Caki2 (cell line): ENCODE results near the gene SYT3. TPM values are rescaled to one million over a fixed set of nuclear protein-coding genes. Genes with fewer than 3 reads are reported as not detected.

ENCODE experiments used
- DNase-seq: peaks from one replicate; pipeline ENCODE4 v3.0.0-alpha.2; 2015; ENCODE audit warnings: low read depth
- in situ Hi-C: cut with HindIII; loops from 2 replicates; pipeline ENCODE4 v1.10.0; 2016; ENCODE audit warnings: low sequenced_read_pairs, low pct_unique_long_range_greater_than_20kb, mixed read lengths
- total RNA-seq: library from RNA; depleted of rRNA; stranded (reverse); fragments of >200 nt; shearing (Covaris generic); gene quantifications from 2 replicates; pipeline ENCODE4 v1.2.3, GENCODE V29; 2014; ENCODE audit warnings: low replicate concordance

SYT3 gene
- total RNA-seq, 1 experiment from 2014 or later: 0.14 TPM

DNA sequence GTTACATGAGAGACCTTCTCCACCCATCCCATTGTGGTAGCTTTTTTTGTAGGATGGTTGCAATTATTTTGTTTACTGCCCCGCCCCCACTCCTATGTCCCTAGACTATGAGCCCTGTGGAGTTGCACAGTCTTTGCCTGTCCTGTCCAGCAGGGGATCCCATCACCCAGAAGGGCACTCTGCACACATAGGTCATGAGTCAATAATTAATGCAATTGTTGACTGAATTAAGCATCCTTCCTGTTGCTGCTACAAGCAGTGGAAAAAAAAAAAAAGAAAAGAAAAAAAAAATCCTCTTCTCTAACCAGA, 23.8 kb upstream of the SYT3 start:
- in situ Hi-C loops: no loop called here

DNA sequence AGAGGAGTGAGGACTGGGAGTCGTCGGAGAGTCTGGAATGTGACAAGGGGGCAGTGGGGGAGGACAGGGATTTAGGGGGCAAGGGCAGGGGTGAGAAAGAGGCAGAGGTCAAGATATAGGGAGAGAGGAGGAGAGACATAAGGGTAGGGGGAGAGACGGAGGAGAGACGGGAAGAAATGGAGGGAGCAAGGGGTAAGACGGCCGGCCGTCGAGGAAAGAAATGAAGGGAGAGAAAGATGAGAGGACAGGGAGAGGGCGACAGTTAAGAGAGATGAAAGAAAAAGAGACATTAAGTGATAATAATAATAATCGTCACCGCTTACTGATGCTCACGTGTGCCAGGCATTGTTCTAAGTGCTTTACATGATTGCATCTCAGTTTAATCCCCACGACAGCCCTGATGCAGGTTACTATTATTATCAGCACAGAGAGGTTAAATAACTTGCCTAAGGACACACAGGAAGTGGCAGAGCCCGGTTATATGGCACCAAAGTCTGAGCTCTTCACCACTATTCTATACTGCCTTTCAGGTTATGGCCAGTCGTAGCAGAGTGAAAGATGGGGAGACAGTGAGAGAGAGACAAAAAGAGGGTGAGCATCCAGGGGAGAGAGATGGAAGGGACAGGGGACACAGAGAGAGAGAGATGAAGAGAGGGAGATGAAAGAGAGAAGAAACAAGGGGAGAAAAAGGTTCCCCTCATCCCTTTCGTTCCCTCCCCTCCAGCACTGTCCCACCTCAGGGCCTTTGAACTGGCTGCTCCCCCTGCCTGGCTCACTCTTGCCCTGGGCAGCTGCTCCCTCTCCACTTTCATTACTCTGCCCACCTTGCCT, 23.2 kb upstream of the SYT3 start:
- in situ Hi-C loops: no loop called here
- DNase-seq: no peak

More for the DNA sequence above, 23.8 kb upstream of the SYT3 start:
- DNase-seq: peak; percentile 48

DNA sequence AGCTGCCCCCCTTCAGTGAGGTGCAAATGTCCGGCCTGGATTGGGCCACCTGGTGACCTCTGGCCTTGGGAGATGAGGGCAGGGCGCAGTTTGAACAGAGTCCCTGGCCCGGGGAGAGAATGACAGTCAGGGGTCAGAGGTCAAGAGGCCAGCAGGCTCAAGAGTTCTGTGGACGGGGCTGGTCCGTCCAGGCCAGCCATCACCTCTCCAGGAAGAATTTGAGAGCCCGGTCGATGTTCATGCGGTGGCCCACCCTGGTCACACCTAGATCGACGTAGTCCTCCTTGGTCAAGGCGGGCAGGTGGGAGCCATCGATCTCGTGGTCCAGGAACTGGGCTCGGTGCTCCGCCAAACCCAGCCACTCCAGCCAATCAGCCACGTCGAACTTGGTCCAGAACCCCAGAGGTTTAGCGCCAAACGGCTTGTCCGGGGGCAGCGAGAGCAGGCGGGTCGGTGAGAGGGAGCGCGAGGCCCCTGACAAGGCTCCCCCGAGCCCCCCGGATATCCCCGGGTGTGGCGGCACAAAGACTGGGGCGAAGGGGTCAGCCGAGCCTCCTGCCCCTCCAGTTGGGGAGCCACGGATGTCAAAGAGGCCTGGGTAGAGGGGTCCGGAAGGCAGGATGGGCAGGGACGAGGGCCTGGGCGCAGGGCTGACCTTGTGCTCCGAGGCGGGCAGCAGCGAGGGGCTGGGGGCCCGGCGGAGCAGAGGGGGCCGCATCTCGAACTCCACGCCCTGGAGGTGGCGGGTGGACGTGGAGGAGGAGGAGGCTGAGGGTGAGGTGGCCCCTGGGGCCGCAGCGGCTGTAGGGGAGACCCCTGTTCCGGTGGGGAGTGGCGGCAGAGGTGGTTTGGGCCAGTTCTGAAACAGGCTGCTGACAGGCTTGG, 22.3 kb upstream of the SYT3 start:
- in situ Hi-C loops: no loop called here
- no peak for DNase-seq

DNA sequence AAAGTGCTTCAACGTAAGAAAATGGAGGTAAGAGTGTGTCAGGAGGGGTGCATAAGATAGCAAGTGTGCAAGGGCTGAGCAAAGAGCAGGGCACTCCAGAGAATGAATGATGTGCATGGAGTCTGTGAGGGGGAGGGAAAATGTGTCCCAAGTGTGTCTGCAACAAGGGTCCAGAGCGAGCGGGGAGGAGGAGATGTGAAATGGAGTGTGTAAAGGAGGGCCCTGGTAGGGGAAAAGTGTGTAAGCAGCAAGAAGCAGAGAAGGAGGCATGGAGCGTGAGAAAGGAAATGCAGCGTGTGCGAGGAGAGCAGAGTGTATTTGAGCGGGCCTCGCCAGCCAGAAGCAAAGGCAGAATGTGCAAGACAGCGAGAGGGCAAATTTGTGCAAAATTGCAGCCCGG, 21.3 kb upstream of the SYT3 start:
- no peak for DNase-seq
- in situ Hi-C loops: no loop called here

DNA sequence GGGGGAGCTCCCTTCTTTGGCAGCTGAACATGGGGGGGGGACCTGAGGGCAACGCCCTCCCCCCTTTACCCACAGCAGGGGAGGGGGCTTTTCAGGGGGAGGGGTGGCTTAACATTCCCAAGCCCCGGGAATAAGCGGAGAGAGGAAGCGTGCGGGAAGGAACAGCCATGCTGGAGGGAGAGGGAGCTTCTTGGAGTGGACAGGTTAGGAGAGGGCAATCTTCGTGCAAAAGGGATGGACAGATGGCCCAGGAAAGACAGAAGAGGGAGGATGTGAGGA, 20.3 kb upstream of the SYT3 start:
- DNase-seq: no peak
- in situ Hi-C loops: no loop called here

DNA sequence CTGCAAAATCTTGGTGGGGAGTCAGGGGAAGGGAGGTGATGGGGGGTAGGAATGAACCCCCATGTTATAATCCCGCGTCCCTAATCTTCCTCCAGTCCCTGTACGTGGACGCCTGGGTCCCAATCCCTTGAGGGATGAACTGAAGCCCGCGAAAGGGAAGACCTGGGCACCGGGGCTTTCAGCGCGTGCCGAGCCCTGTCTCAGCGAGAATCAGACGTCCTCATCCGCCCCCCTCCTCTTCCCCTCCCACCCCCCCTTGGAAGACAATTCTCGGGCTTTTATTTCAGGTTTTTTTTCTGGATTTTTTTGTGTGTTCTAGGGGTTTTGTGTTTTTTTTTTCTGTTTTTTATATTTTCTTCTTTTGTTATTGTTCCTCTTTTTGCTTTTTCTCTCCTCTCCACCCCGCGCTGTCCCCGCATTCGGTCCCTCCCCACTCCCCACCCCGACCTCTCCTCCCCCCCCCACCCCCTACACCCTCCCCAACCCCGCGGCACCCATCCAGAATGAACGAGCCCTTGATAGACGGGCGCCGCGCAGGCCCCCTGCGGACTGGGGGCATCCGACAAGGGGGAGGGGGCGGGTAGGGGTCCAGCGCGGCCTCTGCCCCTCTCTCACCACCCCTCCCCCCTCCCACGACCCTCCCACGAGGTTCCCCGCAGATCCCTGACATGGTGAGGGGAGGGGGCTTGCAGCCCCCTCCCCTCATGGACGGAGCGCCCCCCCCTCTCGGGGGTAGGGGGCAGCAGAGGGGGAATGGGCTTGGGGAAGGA, 19.8 kb upstream of the SYT3 start:
- no peak for DNase-seq
- in situ Hi-C loops: no loop called here

DNA sequence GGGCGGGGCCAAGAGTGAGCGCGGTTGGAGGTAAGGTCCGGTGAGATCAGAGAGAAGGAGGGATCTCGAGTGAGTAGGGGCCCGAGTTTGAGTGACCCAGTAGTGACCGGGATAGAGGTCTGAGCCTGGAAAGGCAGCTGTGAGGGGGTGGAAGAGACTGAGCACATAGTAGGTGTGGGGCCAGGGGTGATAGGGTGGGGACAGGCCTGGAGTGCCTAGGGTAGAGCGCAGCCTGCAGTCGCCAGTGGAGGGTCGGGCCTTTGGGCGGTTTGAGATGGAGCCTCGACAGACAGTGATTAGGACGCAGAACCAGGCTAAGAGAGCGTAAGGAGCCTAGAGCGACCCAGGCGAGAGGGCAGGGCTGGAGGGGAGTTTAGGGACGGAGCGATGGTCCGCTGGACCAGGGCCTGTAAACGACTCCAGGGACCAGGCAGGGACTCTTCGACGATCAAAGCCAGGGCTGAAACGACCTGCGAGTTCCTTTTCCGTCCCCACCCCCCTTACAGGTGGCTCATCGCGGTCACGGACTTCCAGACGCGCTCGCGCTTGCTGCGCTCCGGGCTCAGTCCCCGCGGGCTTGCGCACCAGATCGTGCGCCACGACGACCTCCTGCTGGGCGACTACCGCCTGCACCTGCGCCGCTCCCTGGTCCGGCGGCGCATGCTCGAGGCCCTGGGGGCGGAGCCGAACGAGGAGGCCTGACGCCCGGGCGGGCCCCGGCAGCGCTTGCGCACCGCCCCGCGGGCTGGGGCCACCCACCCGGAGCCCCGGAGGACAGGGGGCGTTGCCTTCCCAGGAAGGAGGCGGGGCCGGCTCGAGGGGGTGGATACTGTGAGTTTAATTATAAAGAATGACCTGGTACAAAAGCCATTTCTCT, 19.0 kb upstream of the SYT3 start:
- peak; percentile 95 for DNase-seq
- in situ Hi-C loops: no loop called here

DNA sequence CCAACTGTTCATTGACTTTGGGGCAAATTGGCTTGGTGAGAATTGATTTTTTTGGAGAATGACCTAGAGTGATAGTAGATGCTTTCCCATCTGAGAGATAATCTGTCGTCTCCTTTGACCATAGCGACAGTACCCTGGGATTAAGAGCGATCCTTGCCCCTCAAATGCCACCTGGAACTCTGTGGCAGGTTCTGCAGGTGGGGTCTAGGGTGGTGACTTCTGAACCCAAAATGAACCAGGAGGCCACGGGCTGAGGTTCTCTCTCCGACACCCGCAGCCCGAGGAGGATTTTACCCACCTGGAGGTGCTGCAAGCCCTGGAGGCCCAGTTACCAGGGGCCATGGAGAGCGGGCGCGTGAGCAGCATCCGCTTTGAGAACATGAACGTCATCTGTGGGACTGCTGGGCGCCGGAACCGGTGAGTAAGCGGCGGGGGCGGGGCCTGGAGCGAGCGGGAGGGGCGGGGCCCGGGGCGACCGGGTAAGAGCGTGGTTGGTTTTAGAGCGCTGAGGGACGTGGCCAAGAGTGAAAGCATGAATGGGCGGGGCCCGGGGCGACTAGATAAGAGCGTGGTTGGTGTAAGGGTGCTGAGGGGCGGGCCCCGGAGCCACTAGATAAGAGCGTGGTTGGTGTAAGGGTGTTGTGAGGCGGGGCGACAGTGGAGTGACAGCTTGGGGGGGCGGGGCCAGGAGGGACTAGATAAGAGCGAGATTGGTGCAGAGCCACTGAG, 18.2 kb upstream of the SYT3 start:
- in situ Hi-C loops: no loop called here
- peak; percentile 99 for DNase-seq

DNA sequence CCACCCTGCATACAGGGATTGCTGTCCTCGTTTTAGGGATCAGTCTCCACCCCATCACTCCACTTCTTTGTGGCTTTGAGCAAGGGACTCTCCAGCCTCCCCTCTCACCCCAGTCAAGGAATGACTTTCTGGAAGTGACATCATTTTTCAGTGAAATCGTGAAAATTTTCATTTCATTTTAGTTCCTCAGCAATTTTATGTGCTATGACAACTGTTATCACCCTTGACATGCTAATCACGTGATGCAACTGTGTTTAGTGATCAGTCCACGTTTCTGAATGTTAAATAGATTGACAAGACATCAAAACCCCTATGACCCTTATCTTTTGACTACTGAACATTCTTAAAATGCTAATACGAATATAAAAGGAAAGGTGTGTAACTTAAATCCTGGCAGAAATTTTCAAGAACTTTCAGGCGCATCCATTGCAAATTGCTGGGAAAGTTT, 17.6 kb upstream of the SYT3 start:
- in situ Hi-C loops: no loop called here
- no peak for DNase-seq

DNA sequence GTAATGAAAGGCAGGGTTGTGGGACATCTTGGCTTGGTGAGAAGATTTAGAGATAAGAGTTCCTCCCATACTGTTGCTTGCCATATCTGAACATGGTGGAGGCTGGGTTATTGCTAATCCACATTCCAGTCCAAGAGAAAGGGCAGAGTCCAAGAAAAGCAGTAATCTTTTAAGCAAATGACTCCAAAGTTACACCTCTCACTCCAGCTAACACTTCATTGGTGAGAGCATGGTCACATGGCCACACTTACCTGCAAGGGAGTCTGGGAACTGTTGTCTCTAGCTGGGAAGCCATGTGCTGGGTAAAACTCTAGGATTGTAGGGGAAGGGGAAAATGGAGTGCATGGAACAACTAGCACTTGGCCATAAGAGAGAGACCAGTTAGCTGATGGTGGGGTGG, 15.2 kb upstream of the SYT3 start:
- in situ Hi-C loops: no loop called here
- DNase-seq: peak; percentile 49

DNA sequence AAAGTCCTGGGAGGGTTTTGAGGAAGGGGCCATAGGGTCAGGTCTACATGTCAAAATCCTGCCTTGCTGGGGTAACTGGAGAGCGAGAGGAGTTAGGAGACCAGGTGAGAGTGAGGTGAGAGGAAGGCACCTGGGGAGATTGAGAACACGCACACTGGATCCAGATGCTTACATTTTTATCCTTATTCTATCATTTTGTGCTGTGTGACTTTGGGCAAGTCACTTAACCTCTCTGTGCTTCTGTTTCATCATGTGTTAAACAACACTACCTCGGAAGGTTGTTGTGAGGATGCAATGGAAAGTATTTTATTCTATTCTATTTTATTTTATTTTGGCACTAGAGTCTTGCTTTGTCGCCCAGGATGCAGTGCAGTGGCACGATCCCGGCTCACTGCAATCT, 13.0 kb upstream of the SYT3 start:
- DNase-seq: no peak

DNA sequence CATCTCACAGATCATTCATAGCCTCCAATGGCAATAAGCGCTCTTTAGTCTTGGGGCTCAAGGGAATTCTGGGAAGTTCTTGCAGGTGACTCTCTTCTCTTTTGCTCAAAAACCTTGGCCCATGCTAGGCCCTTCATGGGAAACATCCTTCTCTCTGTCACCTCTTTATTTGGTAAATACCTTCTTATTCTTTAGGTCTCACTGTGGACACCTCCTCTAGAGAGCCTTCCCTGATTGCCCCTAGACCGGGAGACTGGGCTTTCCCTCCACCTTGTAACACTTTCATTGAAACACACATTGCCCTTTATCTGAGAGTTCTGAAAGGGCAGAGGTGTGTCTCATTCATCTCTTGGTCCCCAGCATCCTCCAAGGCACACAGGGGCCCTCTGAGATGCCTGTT, 11.5 kb upstream of the SYT3 start:
- in situ Hi-C loops: no loop called here
- DNase-seq: no peak

More for the DNA sequence above, 13.0 kb upstream of the SYT3 start:
- in situ Hi-C loops: no loop called here

DNA sequence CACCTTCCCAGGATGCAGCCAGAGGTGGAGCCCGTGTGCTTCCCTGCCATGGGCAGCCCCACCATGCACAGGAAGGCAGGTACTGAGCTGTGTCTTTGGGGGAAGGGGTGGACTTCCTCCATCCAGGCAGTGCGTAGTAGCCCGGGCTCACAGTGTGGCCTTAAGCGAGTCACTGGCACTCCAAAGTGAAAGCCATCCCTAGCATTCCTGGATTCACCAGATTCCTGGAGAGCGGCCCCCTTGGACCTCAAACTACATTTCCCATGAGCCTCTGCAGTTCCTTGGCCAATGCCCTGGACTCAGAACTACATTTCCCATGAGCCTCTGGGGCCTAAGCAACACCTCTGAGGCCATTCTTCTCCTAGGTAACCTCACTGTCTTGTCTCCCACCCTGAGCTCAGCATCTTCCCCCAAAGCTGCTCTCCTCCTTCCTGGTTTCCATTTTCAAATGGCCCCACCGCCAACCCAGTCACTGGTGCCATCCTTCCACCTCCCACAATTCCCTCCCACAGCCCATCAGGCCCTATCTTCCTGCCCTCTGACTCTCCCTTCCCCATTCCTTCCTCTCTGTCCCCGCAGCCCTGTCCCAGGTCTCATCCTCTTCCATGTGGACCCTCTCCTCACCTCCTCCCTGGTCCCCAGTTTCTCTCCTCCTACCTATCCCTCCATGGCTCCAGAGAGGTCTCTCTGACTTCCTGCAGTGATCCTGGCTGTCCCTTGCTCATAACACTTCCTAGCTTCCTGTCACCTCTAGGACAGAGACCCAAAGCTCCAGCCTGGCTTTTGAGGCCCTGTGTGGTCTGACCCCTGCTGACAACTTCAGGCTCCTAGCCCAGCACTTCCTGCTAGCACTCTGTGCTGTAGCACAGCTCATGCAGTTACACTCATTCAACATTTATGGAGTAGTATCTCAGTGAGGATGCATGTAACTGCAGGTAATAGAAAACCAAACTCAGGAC, 10.0 kb upstream of the SYT3 start, which contains the start of gene C19orf81:
Gene C19orf81, plus strand, starts transcription at position 13 of the 959 bp plus-strand sequence. Its CDS starts 0 bp downstream, at position 13.
- DNase-seq: peak; percentile 58
- in situ Hi-C loops: no loop called here

DNA sequence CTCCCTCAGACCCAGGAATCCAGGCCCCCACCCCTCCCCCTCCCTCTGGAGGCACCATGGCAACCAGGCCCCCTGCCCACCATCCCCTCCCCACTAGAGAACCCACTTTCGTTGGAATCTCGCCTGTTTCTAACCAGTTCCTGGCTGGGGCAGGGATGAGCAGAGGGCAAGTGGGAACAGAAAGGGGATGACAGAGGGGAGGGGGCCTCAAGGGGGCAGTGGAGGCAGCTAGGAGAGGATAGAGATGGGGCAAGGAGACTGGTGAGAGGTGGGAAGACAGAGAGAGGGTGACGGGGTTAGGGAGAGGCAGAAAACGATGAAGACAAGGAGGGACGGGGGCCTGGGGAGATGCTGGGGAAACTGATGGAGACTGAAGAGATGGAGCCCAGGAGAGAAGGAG, 9.0 kb upstream of the SYT3 start:
- DNase-seq: no peak
- in situ Hi-C loops: no loop called here

DNA sequence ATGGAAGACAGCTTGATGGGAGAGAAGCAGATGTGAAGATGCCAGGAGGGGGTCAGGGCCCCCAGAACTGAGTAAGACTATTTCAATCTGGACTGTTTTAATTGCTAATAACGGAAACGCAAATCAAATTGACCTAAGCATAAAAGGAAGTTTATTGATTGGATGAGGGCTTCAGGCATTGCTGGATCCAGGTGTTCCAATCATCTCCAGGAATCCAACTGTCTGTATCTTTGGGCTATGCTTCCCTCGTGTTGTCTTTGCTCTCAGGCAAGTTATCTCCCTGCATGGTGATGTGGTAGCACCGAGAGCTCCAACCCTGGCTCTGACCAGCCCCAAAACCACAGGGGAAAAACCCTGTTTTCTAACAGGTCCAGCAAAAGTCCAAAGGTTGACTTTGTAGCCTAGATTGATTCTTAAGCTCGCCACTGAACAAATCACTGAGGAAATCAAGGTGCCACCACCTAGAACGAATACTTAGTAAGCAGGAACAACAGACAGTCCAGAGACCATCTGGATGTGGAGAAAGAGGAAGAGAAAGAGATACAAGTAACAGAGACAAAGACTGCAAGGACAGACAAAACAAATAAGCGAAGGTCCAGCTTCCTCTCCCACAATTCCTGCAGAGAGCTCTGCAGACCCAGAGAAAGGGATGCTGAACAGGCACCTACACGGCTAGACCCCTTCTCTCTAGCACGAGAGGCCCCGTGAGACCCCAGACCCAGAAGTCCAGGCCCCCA, 8.4 kb upstream of the SYT3 start:
- in situ Hi-C loops: no loop called here
- no peak for DNase-seq
